GM19372 (cell line): Measurements from ENCODE around the gene CWH43.
A peak's percentile ranks its signal among the peaks of the same experiment; 100 is the strongest.
"Not testable (repeated sequence)": the region's sequence is repeated elsewhere in the genome, so short reads cannot be mapped to it uniquely, and the experiment has no call there.

Experiments used
- ATAC-seq: cut with Tn5 transposase; IDR thresholded peaks from one replicate; pipeline ENCODE4 v1.9.1; 2021; ENCODE audit warnings: mild to moderate bottlenecking, low read depth, moderate library complexity; ENCODE audit not compliant: unreplicated experiment

CWH43 gene

DNA sequence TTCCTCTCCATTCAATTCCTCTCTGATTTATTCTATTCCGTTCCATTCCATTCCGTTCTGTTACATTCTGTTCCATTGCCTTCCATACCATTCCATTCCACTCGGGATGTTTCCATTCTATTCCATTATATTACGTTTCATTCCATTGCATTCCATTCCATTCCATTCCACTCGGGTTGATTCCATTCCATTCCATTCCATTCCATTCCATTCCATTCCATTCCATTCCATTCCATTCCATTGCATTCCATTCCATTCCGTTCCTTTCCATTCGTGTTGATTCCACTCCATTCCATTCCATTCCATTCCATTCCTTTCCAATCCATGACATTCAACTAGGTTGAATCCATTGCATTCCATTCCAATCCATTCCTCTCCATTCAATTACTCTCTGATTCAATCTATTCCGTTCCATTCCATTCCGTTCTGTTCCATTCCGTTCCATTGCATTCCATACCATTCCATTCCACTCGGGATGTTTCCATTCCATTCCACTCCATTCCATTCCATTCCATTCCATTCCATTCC is 106.6 kb downstream of the CWH43 start:
- ATAC-seq, result peak; percentile 42

DNA sequence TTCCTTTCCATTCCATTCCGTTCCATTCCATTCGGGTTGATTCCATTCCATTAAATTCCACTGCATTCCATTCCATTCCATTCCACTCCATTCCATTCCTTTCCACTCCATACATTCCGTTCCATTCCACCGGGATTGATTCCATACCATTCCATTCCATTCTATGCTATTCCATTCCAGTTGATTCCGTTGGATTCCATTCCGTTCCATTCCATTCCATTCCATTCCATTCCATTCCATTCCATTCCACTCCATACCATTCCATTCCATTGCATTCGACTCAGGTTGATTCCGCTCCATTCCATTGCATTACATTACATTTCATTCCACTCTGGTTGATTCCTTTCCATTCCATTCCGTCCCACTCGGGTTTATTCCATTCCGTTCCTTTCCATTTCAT is 110.1 kb downstream of the CWH43 start:
- ATAC-seq, result not testable (repeated sequence)

DNA sequence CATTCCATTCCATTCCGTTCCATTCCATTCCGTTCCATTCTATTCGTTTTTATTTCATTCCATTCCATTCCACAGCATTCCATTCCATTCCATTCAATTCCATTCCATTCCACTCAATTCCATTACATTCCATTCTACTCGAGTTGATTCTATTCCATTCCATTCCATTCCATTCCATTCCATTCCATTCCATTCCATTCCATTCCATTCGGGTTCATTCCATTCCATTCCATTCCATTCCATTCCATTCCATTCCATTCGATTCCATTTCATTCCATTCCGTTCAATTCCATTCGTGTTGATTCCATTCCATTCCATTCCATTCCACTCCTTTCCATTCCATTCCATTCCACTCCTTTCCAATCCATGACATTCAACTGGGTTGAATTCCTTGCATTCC is 110.6 kb downstream of the CWH43 start:
- peak; percentile 30 for ATAC-seq

DNA sequence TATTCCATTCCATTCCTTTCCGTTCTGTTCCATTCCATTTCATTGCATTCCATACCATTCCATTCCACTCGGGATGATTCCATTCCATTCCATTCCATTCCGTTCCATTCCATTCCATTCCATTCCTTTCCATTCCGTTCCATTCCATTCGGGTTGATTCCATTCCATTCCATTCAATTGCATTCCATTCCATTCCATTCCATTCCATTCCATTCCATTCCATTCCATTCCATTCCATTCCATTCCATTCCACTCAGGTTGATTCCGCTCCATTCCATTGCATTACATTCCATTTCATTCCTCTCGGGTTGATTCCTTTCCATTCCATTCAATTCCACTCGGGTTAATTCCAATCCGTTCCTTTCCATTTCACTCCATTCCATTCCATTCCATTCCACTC is 111.0 kb downstream of the CWH43 start:
- ATAC-seq, result not testable (repeated sequence)

DNA sequence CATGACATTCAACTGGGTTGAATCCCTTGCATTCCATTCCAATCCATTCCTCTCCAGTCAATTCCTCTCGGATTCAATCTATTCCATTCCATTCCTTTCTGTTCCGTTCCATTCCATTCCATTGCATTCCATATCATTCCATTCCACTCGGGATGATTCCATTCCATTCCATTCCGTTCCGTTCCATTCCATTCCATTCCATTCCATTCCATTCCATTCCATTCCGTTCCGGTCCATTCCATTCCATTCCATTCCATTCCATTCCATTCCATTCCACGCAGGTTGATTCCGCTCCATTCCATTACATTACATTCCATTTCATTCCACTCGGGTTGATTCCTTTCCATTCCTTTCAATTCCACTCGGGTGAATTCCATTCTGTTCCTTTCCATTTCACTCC is 111.4 kb downstream of the CWH43 start:
- ATAC-seq, result not testable (repeated sequence)

DNA sequence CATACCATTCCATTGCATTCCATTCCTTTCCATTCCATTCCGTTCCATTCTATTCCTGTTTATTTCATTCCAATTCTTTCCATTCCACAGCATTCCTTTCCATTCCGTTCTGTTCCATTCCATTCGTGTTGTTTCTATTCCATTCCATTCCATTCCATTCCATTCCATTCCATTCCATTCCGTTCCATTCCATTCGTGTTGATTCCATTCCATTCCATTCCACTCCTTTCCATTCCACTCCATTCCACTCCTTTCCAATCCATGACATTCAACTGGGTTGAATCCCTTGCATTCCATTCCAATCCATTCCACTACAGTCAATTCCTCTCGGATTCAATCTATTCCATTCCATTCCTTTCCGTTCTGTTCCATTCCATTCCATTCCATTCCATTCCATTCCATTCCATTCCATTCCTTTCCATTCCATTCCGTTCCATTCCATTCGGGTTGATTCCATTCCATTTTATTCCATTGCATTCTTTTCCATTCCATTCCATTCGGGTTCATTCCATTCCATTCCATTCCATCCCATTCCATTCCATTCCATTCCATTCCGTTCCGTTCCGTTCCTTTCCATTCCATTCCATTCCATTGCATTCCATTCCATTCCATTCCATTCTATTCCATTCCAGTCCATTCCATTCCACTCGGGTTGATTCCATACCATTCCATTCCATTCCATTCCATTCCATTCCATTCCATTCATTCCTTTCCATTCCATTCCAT is 112.1 kb downstream of the CWH43 start:
- not testable (repeated sequence) for ATAC-seq

DNA sequence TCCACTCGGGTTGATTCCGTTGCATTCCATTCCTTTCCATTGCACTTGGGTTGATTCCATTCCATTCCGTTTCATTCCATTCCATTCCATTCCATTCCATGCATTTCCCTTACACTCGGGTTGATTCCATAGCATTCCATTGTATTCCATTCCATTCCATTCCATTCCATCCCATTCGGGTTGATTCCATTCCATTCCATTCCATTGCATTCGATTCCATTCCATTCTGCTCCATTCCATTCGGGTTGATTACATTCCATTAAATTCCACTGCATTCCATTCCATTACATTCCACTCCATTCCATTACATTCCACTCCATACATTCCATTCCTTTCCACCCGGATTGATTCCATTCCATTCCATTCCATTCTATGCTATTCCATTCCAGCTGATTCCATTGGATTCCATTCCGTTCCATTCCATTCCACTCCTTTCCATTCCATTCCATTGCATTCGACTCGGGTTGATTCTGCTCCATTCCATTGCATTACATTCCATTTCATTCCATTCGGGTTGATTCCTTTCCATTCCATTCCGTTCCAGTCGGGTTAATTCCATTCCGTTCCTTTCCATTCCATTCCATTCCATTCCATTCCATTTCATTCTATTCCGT is 113.9 kb downstream of the CWH43 start:
- ATAC-seq, result not testable (repeated sequence)

DNA sequence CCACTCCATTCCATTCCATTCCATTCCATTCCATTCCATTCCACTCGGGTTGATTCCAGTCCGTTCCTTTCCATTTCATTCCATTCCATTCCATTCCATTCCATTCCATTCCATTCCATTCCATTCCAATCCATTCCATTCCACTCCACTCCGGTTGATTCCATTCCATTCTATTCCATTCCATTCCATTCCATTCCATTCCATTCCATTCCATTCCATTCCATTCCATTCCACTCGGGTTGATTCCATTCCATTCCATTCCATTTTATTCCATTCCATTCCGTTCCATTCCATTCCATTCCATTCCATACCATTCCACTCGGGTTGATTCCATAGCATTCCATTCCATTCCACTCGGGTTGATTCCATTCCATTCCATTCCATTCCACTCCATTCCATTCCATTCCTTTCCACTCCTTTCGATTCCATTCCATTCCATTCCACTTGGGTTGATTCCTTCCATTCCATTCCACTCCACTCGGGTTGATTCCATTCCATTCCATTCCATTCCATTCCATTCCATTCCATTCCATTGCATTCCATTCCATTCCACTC is 116.3 kb downstream of the CWH43 start:
- not testable (repeated sequence) for ATAC-seq

DNA sequence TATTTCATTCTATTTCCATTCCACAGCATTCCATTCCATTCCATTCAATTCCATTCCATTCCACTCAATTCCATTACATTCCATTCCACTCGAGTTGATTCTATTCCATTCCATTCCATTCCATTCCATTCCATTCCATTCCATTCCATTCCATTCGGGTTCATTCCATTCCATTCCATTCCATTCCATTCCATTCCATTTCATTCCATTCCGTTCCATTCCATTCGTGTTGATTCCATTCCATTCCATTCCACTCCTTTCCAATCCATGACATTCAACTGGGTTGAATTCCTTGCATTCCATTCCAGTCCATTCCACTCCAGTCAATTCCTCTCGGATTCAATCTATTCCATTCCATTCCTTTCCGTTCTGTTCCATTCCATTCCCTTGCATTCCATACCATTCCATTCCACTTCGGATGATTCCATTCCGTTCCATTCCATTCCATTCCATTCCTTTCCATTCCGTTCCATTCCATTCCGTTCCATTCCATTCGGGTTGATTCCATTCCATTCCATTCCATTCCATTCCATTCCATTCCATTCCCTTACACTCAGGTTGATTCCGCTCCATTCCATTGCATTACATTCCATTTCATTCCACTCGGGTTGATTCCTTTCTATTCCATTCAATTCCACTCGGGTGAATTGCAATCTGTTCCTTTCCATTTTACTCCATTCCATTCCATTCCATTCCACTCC is 117.5 kb downstream of the CWH43 start:
- not testable (repeated sequence) for ATAC-seq

DNA sequence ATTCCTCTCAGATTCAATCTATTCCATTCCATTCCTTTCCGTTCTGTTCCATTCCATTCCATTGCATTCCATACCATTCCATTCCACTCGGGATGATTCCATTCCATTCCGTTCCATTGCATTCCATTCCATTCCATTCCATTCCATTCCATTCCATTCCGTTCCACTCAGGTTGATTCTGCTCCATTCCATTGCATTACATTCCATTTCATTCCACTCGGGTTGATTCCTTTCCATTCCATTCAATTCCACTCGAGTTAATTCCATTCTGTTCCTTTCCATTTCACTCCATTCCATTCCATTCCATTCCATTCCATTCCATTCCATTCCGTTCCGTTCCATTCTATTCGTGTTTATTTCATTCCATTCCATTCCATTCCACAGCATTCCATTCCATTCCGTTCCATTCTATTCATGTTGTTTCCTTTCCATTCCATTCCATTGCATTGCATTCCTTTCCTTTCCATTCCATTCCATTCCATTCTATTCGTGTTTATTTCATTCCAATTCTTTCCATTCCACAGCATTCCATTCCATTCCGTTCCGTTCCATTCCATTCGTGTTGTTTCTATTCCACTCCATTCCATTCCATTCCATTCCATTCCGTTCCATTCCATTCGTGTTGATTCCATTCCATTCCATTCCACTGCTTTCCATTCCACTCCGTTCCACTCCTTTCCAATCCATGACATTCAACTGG is 118.3 kb downstream of the CWH43 start:
- not testable (repeated sequence) for ATAC-seq

DNA sequence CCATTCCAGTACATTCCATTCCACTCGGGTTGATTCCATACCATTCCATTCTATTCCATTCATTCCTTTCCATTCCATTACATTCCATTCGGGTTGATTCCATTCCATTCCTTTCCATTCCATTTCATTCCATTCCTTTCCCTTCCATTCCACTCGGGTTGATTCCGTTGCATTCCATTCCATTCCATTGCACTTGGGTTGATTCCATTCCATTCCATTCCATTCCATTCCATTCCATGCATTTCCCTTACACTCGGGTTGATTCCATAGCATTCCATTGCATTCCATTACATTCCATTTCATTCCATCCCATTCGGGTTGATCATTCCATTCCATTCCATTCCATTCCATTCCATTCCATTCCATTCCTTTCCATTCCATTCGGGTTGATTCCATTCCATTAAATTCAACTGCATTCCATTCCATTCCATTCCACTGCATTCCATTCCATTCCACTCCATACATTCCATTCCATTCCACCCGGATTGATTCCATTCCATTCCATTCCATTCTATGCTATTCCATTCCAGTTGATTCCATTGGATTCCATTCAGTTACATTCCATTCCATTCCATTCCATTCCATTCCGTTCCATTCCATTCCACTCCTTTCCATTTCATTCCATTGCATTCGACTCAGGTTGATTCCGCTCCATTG is 119.3 kb downstream of the CWH43 start:
- ATAC-seq, result not testable (repeated sequence)

DNA sequence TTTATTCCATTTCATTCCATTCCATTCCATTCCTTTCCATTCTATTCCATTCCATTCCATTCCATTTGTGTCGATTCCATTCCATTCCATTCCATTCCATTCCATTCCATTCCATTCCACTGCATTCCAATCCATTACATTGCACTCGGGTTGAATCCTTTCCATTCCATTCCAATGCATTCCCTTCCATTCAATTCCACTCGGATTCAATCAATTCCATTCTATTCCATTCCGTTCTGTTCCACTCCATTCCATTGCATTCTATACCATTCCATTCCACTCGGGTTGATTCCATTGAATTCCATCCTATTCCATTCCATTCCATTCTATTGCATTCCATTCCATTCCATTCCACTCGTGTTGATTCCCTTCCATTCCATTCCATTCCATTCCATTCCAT is 121.2 kb downstream of the CWH43 start:
- not testable (repeated sequence) for ATAC-seq

DNA sequence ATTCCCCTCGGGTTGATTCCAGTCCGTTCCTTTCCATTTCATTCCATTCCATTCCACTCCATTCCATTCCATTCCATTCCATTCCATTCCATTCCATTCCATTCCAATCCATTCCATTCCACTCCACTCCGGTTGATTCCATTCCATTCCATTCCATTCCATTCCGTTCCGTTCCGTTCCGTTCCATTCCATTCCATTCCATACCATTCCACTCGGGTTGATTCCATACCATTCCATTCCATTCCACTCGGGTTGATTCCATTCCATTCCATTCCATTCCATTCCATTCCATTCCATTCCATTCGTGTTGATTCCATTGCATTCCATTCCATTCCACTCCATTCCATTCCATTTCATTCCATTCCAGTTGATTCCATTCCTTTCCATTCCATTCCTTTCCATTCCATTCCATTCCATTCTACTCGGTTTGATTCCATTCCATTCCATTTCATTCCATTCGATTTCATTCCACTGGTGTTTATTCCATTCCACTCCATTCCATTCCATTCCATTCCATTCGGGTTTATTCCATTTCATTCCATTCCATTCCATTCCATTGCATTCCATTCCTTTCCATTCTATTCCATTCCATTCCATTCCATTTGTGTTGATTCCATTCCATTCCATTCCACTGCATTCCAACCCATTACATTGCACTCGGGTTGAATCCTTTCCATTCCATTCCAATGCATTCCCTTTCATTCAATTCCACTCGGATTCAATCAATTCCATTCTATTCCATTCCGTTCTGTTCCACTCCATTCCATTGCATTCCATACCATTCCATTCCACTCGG is 122.3 kb downstream of the CWH43 start:
- ATAC-seq, result peak; percentile 33

DNA sequence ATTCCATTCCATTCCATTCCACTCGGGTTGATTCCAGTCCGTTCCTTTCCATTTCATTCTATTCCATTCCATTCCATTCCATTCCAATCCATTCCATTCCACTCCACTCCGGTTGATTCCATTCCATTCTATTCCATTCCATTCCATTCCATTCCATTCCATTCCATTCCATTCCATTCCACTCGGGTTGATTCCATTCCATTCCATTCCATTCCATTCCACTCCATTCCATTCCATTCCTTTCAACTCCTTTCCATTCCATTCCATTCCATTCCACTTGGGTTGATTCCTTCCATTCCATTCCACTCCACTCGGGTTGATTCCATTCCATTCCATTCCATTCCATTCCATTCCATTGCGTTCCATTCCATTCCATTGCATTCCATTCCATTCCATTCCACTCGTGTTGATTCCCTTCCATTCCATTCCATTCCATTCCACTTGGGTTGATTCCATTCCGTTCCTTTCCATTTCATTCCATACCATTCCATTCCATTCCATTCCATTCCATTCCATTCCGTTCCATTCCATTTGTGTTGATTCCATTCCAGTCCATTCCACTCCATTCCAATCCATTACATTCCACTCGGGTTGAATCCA is 123.6 kb downstream of the CWH43 start:
- ATAC-seq, result peak; percentile 30

DNA sequence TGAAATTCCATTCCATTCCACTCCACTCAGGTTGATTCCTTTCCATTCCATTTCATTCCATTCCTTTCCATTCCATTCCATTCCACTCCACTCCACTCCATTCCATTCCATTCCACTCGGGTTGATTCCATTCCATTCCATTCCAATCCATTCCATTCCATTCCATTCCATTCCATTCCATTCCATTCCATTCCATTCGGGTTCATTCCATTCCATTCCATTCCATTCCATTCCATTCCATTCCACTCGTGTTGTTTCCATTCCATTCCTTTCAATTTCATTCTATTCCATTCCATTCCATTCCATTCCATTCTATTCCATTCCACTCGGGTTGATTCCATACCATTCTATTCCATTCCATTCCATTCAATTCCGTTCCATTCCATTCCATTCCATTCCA is 124.5 kb downstream of the CWH43 start:
- ATAC-seq, result peak; percentile 42
